NCI-H1105 treated with DMSO at 0.1 percent for 48 hours (cell line): Measurements from ENCODE around the gene RTP5.

Experiments used
- DNase-seq: peaks from one replicate; lab custom pipeline; 2025; lab: John Stamatoyannopoulos, UW

RTP5 gene

GRCh38 chr2:241857572-241858121, 11.9 kb upstream of the RTP5 start:
- DNase-seq: no peak

DNA sequence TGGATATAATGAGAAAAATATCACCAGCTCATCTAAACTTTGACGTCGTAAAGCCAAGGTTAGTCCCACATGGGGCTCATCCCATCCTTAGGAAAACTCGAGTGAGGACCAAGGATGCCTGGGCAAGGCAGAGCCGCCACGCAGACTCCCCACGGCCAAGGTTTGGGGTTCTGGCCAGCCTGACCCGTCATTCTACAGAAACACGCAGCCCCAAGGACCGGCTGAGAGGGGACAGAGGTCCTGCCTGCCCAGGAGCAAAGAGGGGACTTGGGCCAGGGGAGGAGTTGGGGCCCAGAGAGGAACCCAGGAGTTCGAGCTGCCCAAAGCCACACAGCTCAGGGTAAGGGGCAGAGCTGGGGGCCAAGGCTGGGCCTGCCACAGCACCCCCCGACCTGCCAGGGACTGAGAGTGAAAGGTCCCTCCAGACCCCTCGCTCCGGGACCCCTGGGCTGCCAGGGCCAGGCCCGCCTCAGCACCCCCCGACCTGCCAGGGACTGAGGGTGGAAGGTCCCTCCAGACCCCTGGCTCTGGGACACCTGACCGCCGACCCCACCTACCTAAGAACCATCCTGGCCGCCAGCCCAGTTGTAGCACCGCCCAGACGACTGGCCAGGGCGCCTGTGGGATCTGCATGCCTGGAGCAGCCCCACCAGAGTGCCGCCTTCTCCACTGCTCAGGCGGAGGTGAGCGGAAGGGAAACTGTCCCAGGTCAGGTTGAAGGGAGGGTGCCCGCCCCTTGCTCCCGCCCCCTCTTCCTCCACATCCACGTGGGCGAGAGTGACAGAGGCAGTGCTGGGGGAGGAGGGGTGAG, 11.1 kb upstream of the RTP5 start, which contains the start of gene PDCD1:
Gene PDCD1, minus strand, starts transcription at position 689 of the 811 bp plus-strand sequence. Its CDS starts 56 bp downstream, at position 633.
- DNase-seq: no peak

DNA sequence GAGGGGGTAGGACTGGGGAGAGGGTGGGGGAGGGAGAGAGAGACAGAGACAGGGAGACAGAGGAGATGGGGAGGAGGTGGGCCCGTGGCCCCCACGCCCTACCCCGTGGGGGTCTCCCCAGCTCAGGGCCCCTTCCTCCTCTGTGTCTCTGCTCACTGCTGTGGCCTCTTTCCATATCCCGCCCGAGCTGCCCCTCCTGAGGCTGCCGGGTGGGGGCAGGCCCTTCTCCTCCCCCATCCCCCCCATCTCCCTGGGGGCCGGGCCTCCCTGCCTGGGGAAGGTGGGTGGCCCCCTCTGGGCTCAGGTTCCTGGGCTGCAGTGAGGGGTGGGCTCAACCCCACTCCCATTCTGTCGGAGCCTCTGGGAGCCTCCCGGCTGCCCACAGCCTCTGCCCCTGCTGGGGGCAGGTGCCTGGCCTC, 10.5 kb upstream of the RTP5 start:
- DNase-seq: no peak

GRCh38 chr2:241859436-241860183, 9.9 kb upstream of the RTP5 start:
- DNase-seq: no peak

- no peak for DNase-seq
Observed at GRCh38 chr2:241860184-241861078, 9.1 kb upstream of the RTP5 start.

DNA sequence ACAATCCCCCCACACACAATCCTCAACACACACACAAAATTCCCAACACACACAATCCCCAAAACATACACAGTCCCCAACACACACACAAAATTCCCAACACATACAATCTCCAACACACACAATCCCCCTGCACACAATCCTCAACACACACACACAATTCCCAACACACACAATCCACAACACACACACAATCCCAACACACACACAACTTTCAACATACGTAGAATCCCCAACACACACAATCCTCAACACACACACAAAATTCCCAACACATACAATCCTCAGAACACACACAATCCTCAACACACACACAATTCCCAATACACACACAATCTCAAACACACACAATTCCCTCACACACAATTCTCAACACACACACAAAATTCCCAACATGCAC, 8.3 kb upstream of the RTP5 start:
- no peak for DNase-seq

- DNase-seq: no peak
Observed at GRCh38 chr2:241862093-241862492, 7.4 kb upstream of the RTP5 start.

- no peak for DNase-seq
Observed at GRCh38 chr2:241862775-241863535, 6.6 kb upstream of the RTP5 start.

DNA sequence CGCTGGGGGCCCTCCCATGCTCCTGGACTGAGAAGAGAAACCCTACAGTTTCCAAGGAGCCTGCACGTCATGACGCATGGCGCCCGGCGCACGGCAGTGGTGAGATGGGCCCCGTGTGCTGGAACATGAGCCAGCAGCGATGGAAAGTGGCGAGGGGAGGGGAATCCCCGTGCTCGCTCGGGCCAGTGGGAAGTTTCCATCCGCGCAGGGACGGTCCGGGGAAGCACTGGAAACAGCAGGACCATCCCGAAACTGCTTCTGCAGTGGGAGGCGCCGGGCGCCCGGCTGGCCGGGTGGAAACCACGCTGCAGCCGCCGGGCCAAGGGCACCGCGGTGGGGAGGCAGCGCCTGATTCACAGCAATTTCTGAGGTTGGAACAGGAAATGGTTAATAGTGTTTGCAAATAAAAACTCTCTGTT, 6.0 kb upstream of the RTP5 start:
- DNase-seq: no peak

GRCh38 chr2:241864168-241864849, 5.2 kb upstream of the RTP5 start:
- no peak for DNase-seq

GRCh38 chr2:241864850-241865213, 4.7 kb upstream of the RTP5 start:
- no peak for DNase-seq

DNA sequence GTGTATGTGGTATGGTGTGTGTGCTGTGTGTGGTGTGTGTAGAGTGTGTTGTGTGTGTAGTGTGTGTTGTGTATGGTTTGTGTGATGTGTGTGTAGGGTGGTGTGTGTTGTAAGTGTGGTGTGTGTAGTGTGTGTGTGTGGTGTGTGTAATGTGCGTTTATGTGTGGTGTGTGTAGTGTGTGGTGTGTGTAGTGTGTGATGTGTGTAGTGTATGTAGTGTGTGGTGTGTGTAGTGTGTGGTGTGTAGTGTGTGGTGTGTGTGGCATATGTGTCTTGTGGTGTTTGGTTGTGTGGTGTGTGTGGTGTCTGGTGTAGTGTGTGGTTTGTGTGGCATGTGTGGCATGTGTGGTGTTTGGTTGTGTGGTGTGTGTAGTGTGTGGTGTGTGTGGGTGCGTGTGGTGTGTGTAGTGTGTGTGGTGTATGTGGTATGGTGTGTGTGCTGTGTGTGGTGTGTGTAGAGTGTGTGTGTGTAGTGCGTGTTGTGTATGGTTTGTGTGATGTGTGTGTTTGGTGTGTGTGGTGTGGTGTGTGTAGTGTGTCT, 4.0 kb upstream of the RTP5 start:
- DNase-seq: no peak

GRCh38 chr2:241865957-241866789, 3.4 kb upstream of the RTP5 start:
- no peak for DNase-seq

GRCh38 chr2:241866790-241867645, 2.5 kb upstream of the RTP5 start:
- DNase-seq: no peak

DNA sequence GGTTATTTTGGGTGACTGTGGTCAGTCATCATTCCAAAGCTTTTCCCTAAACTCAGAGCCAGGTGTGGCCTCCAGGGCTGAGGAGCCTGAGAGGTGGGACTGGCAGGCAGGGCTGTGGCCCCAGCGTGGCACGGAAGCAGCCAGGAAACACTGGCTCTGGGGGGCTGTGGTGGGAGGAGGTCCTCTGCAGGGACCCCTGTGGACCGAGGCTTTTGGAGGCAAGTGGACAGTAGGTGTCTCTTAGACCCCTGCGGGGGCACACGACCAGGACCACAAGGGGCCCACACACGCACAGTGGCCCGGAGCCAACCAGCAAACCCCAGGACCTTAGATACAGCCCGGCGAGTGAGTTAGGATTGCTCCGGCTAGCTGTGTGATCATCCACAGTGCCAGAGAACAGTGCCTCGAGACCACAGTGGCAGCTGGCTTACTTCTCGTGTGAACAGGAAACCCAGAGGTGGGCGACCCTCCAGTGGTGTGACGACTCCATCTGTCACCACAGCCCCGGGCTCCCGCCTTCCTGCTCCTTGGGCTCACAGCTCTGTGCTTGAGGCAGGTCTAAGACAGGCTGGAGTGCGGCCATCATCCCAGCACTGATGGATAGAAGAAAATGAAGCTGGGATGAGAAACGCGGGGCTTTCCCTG, 1.6 kb upstream of the RTP5 start:
- DNase-seq: no peak

GRCh38 chr2:241868661-241869081, 858 bp upstream of the RTP5 start:
- DNase-seq: peak; percentile 19

GRCh38 chr2:241870081-241870541, 582 bp downstream of the RTP5 start:
- DNase-seq: peak; percentile 50
